Activated CD8-positive, alpha-beta T cell treated with anti-CD3 and anti-CD28 coated beads, Interleukin-2, amount 10 ng/mL, durations not matched to agents 7 days and 5 days (primary cell): ENCODE measurements around the gene DHX57. TPM values are rescaled to one million over a fixed set of nuclear protein-coding genes. Genes with fewer than 3 reads are reported as not detected.
A peak's percentile ranks its signal among the peaks of the same experiment; 100 is the strongest.
"Not testable (repeated sequence)": the region's sequence is repeated elsewhere in the genome, so short reads cannot be mapped to it uniquely, and the experiment has no call there.

Experiments
- ATAC-seq: fragments of 150-1000 bp; cut with Tn5 transposase; one replicate; pipeline ENCODE4 v1.10.0; 2021; ENCODE audit warnings: moderate library complexity
- CTCF ChIA-PET: fragments of 350-600 bp; sonication (Branson Sonifier 250); formaldehyde crosslinking; loops from one replicate; lab custom pipeline; 2021; ENCODE audit warnings: antibody characterized with exemption; lab: Charles Lee
- POLR2A ChIA-PET: fragments of 350-600 bp; sonication (Branson Sonifier 250); formaldehyde crosslinking; loops from one replicate; lab custom pipeline; 2021; ENCODE audit warnings: antibody characterized with exemption; lab: Charles Lee
- DNase-seq: peaks from one replicate; pipeline ENCODE4 v3.0.0-alpha.2; 2020
- H3K27ac Mint-ChIP-seq: one replicate; pipeline ENCODE4 v1.8.0; 2021; ENCODE audit warnings: mild to moderate bottlenecking, mixed read lengths
- H3K27me3 Mint-ChIP-seq: one replicate; pipeline ENCODE4 v1.8.0; 2021; ENCODE audit warnings: low read depth, mixed read lengths
- H3K36me3 Mint-ChIP-seq: one replicate; pipeline ENCODE4 v1.8.0; 2021; ENCODE audit warnings: low read depth, mixed read lengths
- H3K4me1 Mint-ChIP-seq: one replicate; pipeline ENCODE4 v1.8.0; 2021; ENCODE audit warnings: low read depth, mixed read lengths
- H3K4me3 Mint-ChIP-seq: one replicate; pipeline ENCODE4 v1.8.0; 2021; ENCODE audit warnings: mild to moderate bottlenecking, mixed read lengths
- H3K9me3 Mint-ChIP-seq: one replicate; pipeline ENCODE4 v1.8.0; 2022; ENCODE audit warnings: mixed read lengths; ENCODE audit not compliant: insufficient read depth
- total RNA-seq, 2 experiments: library from RNA; stranded (reverse); gene quantifications; one replicate each; pipeline ENCODE4 v1.2.3, GENCODE V29; 2021

DHX57 gene
- total RNA-seq, 2 experiments from 2014 or later, result 13.4 to 15.3 TPM

DNA sequence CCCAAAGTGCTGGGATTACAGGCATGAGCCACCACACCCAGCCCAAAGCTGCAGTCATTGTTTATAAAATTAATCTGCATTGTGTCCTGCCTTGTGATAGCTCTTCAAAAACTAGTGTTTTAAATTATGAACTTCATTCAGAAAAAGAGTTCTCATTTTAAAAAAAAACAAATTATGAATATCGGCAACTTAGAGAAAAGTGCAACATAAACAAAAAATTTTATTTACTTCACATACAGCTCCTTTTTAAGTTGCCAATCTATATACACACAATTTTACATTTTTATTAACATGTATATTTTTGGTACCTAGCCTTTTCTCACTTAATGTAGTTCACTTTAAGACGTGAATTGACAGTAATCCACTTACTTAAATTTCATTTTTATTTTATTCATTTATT lies 50.8 kb downstream of the DHX57 start:
- Mint-ChIP-seq H3K9me3 (no peaks in the 10 kb centered on the region), H3K4me1 (peaks cover 3% of the 10 kb centered on the region), H3K4me3 (no peak overlapping the region), H3K27me3 (no peaks in the 10 kb centered on the region), H3K36me3 (peaks cover 21% of the 10 kb centered on the region), H3K27ac (no peak overlapping the region)
- no peak for DNase-seq
- POLR2A ChIA-PET, result no interaction called here
- CTCF ChIA-PET, result interaction anchor here (2.7 kb wide), 1 partner anchor 11 kb away, joined by 14 read pairs; no protein-coding TSS in a partner anchor
- no peak for ATAC-seq

GRCh38 chr2:38823386-38823785 lies 52.3 kb downstream of the DHX57 start:
- Mint-ChIP-seq H3K9me3 (no peaks in the 10 kb centered on the region), H3K36me3 (peaks cover 25% of the 10 kb centered on the region), H3K27me3 (no peaks in the 10 kb centered on the region), H3K4me3 (no peak overlapping the region), H3K27ac (no peak overlapping the region), H3K4me1 (peaks cover 3% of the 10 kb centered on the region)
- POLR2A ChIA-PET, result no interaction called here
- ATAC-seq, result no peak
- CTCF ChIA-PET, result no interaction called here
- DNase-seq, result no peak

DNA sequence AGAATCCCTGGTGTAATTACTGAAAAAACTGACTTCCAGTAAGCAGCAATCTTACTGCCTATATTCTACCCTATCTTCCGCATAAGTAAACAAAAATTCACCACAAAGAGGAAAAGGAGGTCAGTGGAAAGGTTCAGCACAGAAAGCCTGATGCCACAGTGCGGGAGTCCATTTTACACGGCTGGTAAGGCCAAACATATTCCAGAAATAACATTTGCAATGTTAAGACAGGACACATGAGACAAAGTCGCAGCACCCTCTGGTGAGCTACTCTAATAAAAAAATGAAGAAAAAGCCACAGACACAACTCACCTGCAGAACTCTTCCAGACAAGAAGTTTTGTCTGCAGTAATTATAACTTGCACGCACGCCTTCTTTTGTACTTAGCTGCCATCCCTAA lies 57.2 kb downstream of the DHX57 start:
- Mint-ChIP-seq H3K36me3 (peaks cover 28% of the 10 kb centered on the region), H3K4me3 (no peak overlapping the region), H3K4me1 (no peaks in the 10 kb centered on the region), H3K9me3 (no peaks in the 10 kb centered on the region), H3K27ac (no peak overlapping the region), H3K27me3 (no peaks in the 10 kb centered on the region)
- no peak for DNase-seq
- ChIA-PET CTCF (interaction anchor here (0.7 to 1.9 kb wide), 5 partner anchors 12 to 503 kb away, joined by 3 to 4 read pairs (median 4); no protein-coding TSS in a partner anchor), POLR2A (interaction anchor here (0.7 kb wide), 1 partner anchor 672 kb away, joined by 8 read pairs; no protein-coding TSS in a partner anchor)
- ATAC-seq, result no peak

GRCh38 chr2:38815936-38816335 lies 59.8 kb downstream of the DHX57 start:
- H3K9me3 Mint-ChIP-seq, result no peaks in the 10 kb centered on the region
- DNase-seq, result no peak
- no peak overlapping the region for H3K4me3 Mint-ChIP-seq
- peaks cover 23% of the 10 kb centered on the region for H3K36me3 Mint-ChIP-seq
- CTCF ChIA-PET, result no interaction called here
- no peaks in the 10 kb centered on the region for H3K27me3 Mint-ChIP-seq
- H3K27ac Mint-ChIP-seq, result no peak overlapping the region
- H3K4me1 Mint-ChIP-seq, result no peaks in the 10 kb centered on the region
- POLR2A ChIA-PET, result no interaction called here
- ATAC-seq, result no peak

- H3K27ac Mint-ChIP-seq, result no peak overlapping the region
- CTCF ChIA-PET, result no interaction called here
- H3K4me3 Mint-ChIP-seq, result no peak overlapping the region
- H3K9me3 Mint-ChIP-seq, result no peaks in the 10 kb centered on the region
- ATAC-seq, result no peak
- H3K36me3 Mint-ChIP-seq, result peaks cover 17% of the 10 kb centered on the region
- no peaks in the 10 kb centered on the region for H3K27me3 Mint-ChIP-seq
- DNase-seq, result no peak
- POLR2A ChIA-PET, result no interaction called here
- no peaks in the 10 kb centered on the region for H3K4me1 Mint-ChIP-seq
These were observed 65.2 kb downstream of the DHX57 start for GRCh38 chr2:38810488-38810887.

DNA sequence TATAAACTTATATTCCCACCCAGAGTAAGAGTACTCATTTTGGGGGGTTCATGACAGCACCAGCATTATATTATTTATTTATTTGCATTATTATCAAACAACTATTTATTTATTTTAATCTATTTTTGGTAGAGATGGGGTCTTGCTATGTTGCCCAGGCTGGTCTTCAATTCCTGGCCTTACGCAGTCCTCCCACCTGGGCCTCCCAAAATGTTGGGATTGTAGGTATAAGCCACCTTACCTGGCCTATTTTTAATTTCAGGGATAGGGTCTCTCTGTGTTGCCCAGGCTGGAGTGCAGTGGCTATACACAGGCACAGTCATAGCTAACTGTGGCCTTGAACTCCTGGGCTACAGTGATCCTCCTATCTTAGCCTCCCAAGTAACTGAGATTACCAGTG lies 67.1 kb downstream of the DHX57 start:
- ATAC-seq (no peak), DNase-seq (no peak)
- ChIA-PET POLR2A (interaction anchor here (0.6 to 1.2 kb wide), 2 partner anchors 49 to 57 kb away, joined by 3 to 4 read pairs; partner anchors contain the start of gene SRSF7), CTCF (no interaction called here)
- Mint-ChIP-seq H3K4me3 (no peak overlapping the region), H3K36me3 (peaks cover 14% of the 10 kb centered on the region), H3K4me1 (no peaks in the 10 kb centered on the region), H3K27ac (no peak overlapping the region), H3K9me3 (no peaks in the 10 kb centered on the region), H3K27me3 (no peaks in the 10 kb centered on the region)

GRCh38 chr2:38806733-38807059 lies 69.0 kb downstream of the DHX57 start:
- ChIA-PET CTCF (interaction anchor here (0.9 to 1.6 kb wide), 2 partner anchors 12 to 225 kb away, joined by 4 read pairs; no protein-coding TSS in a partner anchor), POLR2A (interaction anchor here (0.6 to 5.2 kb wide), 3 partner anchors 55 to 235 kb away, joined by 3 to 34 read pairs (median 3); partner anchors contain the start of gene SRSF7)
- Mint-ChIP-seq H3K36me3 (peaks cover 12% of the 10 kb centered on the region), H3K27me3 (no peaks in the 10 kb centered on the region), H3K4me1 (no peaks in the 10 kb centered on the region), H3K27ac (no peak overlapping the region), H3K9me3 (no peaks in the 10 kb centered on the region), H3K4me3 (no peak overlapping the region)
- DNase-seq (no peak), ATAC-seq (no peak)

DNA sequence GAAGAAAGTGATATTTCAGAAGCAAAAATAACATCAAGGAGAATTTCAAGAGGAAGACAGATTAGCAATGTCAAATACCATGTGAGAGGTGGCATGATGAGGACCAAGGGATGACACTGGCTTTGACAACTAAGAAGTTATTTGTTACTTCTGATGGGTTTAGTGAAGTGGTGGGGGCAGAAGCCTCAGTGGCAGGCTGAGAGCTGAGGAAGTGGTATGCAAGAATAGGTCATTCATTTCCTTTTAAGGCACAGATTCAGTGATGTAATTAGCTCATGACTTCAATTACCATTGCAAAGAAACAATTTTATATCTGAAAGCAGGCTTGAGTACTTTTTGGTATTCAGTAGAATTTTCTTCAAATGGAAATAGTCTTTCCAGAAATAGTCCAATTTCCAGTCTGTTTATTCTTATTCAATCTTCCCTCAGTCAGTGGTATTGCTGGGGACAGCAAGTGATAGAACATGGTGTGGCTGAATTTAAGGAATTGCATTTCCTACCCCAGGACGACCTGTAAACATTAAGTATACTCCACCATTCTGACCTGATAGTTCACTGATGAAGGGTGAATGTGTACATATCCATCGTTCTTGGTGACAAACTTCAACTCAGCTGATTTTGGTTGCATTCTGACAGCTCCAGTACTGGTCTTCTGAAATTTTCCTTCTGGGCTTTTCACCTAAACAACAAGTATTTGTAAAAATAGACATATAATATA lies 69.6 kb downstream of the DHX57 start:
- CTCF ChIA-PET, result interaction anchor here (0.6 to 1.6 kb wide), 6 partner anchors 12 to 729 kb away, joined by 3 to 4 read pairs (median 4); no protein-coding TSS in a partner anchor
- Mint-ChIP-seq H3K4me3 (no peak overlapping the region), H3K4me1 (no peaks in the 10 kb centered on the region), H3K9me3 (no peaks in the 10 kb centered on the region), H3K27ac (no peak overlapping the region), H3K36me3 (peaks cover 8% of the 10 kb centered on the region), H3K27me3 (no peaks in the 10 kb centered on the region)
- DNase-seq (peak; percentile 61), ATAC-seq (peak; percentile 81)
- POLR2A ChIA-PET, result interaction anchor here (0.6 to 5.2 kb wide), 3 partner anchors 55 to 235 kb away, joined by 3 to 34 read pairs (median 3); partner anchors contain the start of gene SRSF7

- CTCF ChIA-PET, result interaction anchor here (1.1 kb wide), 1 partner anchor 56 kb away, joined by 3 read pairs; no protein-coding TSS in a partner anchor
- no peaks in the 10 kb centered on the region for H3K4me1 Mint-ChIP-seq
- no peaks in the 10 kb centered on the region for H3K27me3 Mint-ChIP-seq
- no peak for DNase-seq
- POLR2A ChIA-PET, result interaction anchor here (1.1 kb wide), 1 partner anchor 47 kb away, joined by 4 read pairs; the partner anchor contains the start of gene SRSF7
- no peaks in the 10 kb centered on the region for H3K9me3 Mint-ChIP-seq
- no peak overlapping the region for H3K4me3 Mint-ChIP-seq
- H3K27ac Mint-ChIP-seq, result no peak overlapping the region
- no peak for ATAC-seq
- H3K36me3 Mint-ChIP-seq, result no peaks in the 10 kb centered on the region
These were observed 77.8 kb downstream of the DHX57 start for GRCh38 chr2:38797953-38798352.

GRCh38 chr2:38797250-38797676 lies 78.5 kb downstream of the DHX57 start:
- DNase-seq (no peak), ATAC-seq (no peak)
- no peaks in the 10 kb centered on the region for H3K27me3 Mint-ChIP-seq
- CTCF ChIA-PET, result interaction anchor here (1.1 kb wide), 1 partner anchor 56 kb away, joined by 3 read pairs; no protein-coding TSS in a partner anchor
- H3K4me1 Mint-ChIP-seq, result no peaks in the 10 kb centered on the region
- no peak overlapping the region for H3K27ac Mint-ChIP-seq
- POLR2A ChIA-PET, result interaction anchor here (1.1 kb wide), 1 partner anchor 46 kb away, joined by 4 read pairs; the partner anchor contains the start of gene SRSF7
- H3K9me3 Mint-ChIP-seq, result no peaks in the 10 kb centered on the region
- no peak overlapping the region for H3K4me3 Mint-ChIP-seq
- no peaks in the 10 kb centered on the region for H3K36me3 Mint-ChIP-seq

GRCh38 chr2:38795016-38795415 lies 80.7 kb downstream of the DHX57 start:
- H3K27me3 Mint-ChIP-seq, H3K27ac Mint-ChIP-seq, H3K4me3 Mint-ChIP-seq, CTCF ChIA-PET, ATAC-seq, H3K9me3 Mint-ChIP-seq, H3K4me1 Mint-ChIP-seq, DNase-seq, H3K36me3 Mint-ChIP-seq, POLR2A ChIA-PET: not testable (repeated sequence)
